HepG2 (cell line): ENCODE measurements around the gene FAM83C. TPM values are rescaled to one million over a fixed set of nuclear protein-coding genes. Genes with fewer than 3 reads are reported as not detected.
A peak's percentile ranks its signal among the peaks of the same experiment; 100 is the strongest.

Experiments
- FOXA1 ChIP-seq, 2 experiments: fragments of 450-650 bp in 1 of 2; sonication (generic) in 1 of 2; formaldehyde crosslinking in 1 of 2; IDR thresholded peaks; 2 replicates each; pipeline versions ENCODE4 v1.4.0 to v1.6.1; 2016 to 2020; ENCODE audit warnings: missing genetic modification reagents in 1 of 2
- GPN1 ChIP-seq: sonication (generic); formaldehyde crosslinking; IDR thresholded peaks from 2 replicates; pipeline ENCODE4 v1.5.1; 2020; ENCODE audit warnings: missing genetic modification reagents, borderline replicate concordance
- HNRNPUL1 ChIP-seq: fragments of 200-400 bp; formaldehyde crosslinking; IDR thresholded peaks from 2 replicates; pipeline ENCODE4 v1.6.1; 2017; ENCODE audit warnings: low read depth, mild to moderate bottlenecking, low read length, moderate library complexity
- JUNB ChIP-seq: sonication (generic); formaldehyde crosslinking; IDR thresholded peaks from 2 replicates; pipeline ENCODE4 v1.8.0; 2022; ENCODE audit warnings: missing genetic modification reagents, mild to moderate bottlenecking, borderline replicate concordance
- KDM6A ChIP-seq: IDR thresholded peaks from 2 replicates; pipeline ENCODE4 v1.6.1; 2016; ENCODE audit warnings: low read depth
- KLF13 ChIP-seq: sonication (generic); formaldehyde crosslinking; IDR thresholded peaks from 2 replicates; pipeline ENCODE4 v1.4.0; 2020; ENCODE audit warnings: mild to moderate bottlenecking, missing genetic modification reagents
- NR3C1 ChIP-seq: sonication (generic); formaldehyde crosslinking; IDR thresholded peaks from 2 replicates; pipeline ENCODE4 v1.4.0; 2020; ENCODE audit warnings: missing genetic modification reagents
- SNAI1 ChIP-seq: sonication (generic); formaldehyde crosslinking; IDR thresholded peaks from 2 replicates; pipeline ENCODE4 v1.5.0; 2020; ENCODE audit warnings: mild to moderate bottlenecking, missing genetic modification reagents, borderline replicate concordance
- SRSF1 ChIP-seq: fragments of 200-400 bp; formaldehyde crosslinking; optimal IDR thresholded peaks from 2 replicates; pipeline ENCODE3; 2017; ENCODE audit warnings: mild to moderate bottlenecking, low read depth, low read length, moderate library complexity
- XRCC5 ChIP-seq: fragments of 200-400 bp; formaldehyde crosslinking; optimal IDR thresholded peaks from 2 replicates; pipeline ENCODE3; 2017; ENCODE audit warnings: mild to moderate bottlenecking, low read length
- ZFP41 ChIP-seq: sonication (generic); formaldehyde crosslinking; IDR thresholded peaks from 2 replicates; pipeline ENCODE4 v1.4.0; 2020; ENCODE audit warnings: mild to moderate bottlenecking, missing genetic modification reagents, borderline replicate concordance
- ZMYM4 ChIP-seq: sonication (generic); formaldehyde crosslinking; IDR thresholded peaks from 2 replicates; pipeline ENCODE4 v1.8.1; 2023; ENCODE audit warnings: mild to moderate bottlenecking, missing genetic modification reagents
- ZNF292 ChIP-seq: sonication (generic); formaldehyde crosslinking; IDR thresholded peaks from 2 replicates; pipeline ENCODE4 v1.8.1; 2022; ENCODE audit warnings: mild to moderate bottlenecking, low read depth, missing genetic modification reagents, borderline replicate concordance
- ZNF460 ChIP-seq: sonication (generic); formaldehyde crosslinking; IDR thresholded peaks from 2 replicates; pipeline ENCODE4 v1.5.1; 2020; ENCODE audit warnings: missing genetic modification reagents, mild to moderate bottlenecking, borderline replicate concordance
- ZNF619 ChIP-seq: sonication (generic); formaldehyde crosslinking; IDR thresholded peaks from 2 replicates; pipeline ENCODE4 v1.4.0; 2020; ENCODE audit warnings: mild to moderate bottlenecking, missing genetic modification reagents
- ZNF644 ChIP-seq: IDR thresholded peaks from 2 replicates; pipeline ENCODE4 v1.6.1; 2016; ENCODE audit warnings: low read depth
- ZNF773 ChIP-seq: sonication (generic); formaldehyde crosslinking; IDR thresholded peaks from 2 replicates; pipeline ENCODE4 v1.4.0; 2020; ENCODE audit warnings: missing genetic modification reagents, borderline replicate concordance
- polyA plus RNA-seq, 8 experiments: library from polyadenylated mRNA; depleted of rRNA in 3 of 8; stranded (reverse) in 7 of 8; unstranded in 1 of 8; fragments of >200 nt; fragmentation: Illumina TruSeq in 4 of 8; extraction: Trizol in 4 of 8; gene quantifications; 2 replicates each; pipeline versions ENCODE4 v1.2.1 to v1.2.3, GENCODE V29; 2011 to 2016; ENCODE audit warnings: low read depth in 4 of 8, missing spikeins in 1 of 8, mixed read lengths in 1 of 8; ENCODE audit not compliant: insufficient read depth in 1 of 8
- total RNA-seq, 5 experiments: library from RNA; depleted of rRNA; stranded (reverse); fragments of >200 nt; fragmentation: Illumina TruSeq; extraction: Trizol; gene quantifications; 2 replicates each; pipeline ENCODE4 v1.2.3, GENCODE V29; 2016; ENCODE audit warnings: low read depth in 1 of 5
- TF ChIP-seq, protein P1 (sequence below): sonication (generic); formaldehyde crosslinking; IDR thresholded peaks from 2 replicates; pipeline ENCODE4 v1.5.1; 2020; ENCODE audit warnings: missing genetic modification reagents, mild to moderate bottlenecking, borderline replicate concordance
- TF ChIP-seq, protein P2 (sequence below): sonication (generic); formaldehyde crosslinking; IDR thresholded peaks from 2 replicates; pipeline ENCODE4 v1.4.0; 2020; ENCODE audit warnings: missing genetic modification reagents
- TF ChIP-seq, protein P3 (sequence below): sonication (generic); formaldehyde crosslinking; IDR thresholded peaks from 2 replicates; pipeline ENCODE4 v1.4.0; 2020; ENCODE audit warnings: missing genetic modification reagents
- TF ChIP-seq, protein P4 (sequence below): sonication (generic); formaldehyde crosslinking; IDR thresholded peaks from 2 replicates; pipeline ENCODE4 v1.8.0; 2022; ENCODE audit warnings: missing genetic modification reagents, mild to moderate bottlenecking, inconsistent platforms, borderline replicate concordance

FAM83C gene
- total and polyA plus RNA-seq, 2 of the 13 experiments (the other 11 are each of a cell fraction or from before 2014, with no cell fraction given): 0.04 TPM; not detected in 1

DNA sequence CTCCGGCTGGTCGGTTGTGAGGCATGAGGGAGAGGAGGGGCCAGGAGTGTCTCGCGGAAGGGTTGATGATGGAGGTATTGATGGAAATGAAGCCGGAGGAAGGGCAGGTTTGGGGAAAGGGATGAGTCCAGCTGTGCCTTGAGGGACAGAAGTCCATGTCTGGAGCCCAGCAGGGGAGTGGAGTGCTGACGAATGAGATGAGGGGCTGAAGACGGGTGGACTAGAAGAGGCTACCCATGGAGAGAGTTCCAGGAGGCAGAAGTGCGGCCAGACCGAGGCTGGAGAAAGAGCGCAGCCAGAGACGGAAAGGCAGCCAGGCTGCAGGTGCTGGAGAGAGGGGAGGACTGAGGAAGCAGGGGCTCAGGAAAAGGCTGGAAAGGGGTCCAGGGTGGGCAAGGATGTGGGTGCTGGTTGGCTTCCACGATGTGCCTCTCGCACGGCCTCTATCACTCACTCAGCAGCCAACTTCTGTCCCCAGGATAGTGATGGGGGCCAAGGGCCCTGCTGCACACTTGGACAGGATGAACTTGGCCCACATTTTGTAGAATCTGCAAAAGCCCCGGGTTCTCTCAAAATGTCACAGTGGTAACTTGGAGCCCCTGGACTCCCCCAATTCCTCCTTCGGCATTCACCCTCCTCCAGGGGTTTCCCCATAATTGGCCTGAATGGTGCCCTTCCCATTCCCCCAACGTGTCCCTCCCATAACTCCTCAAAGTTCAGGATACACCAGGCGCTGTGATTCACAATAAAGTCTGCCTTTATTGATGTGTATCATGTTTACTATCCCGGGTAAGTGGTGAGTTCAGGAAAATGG is 7.0 kb downstream of the FAM83C start (continued):
- TF ChIP-seq, protein P1, sequence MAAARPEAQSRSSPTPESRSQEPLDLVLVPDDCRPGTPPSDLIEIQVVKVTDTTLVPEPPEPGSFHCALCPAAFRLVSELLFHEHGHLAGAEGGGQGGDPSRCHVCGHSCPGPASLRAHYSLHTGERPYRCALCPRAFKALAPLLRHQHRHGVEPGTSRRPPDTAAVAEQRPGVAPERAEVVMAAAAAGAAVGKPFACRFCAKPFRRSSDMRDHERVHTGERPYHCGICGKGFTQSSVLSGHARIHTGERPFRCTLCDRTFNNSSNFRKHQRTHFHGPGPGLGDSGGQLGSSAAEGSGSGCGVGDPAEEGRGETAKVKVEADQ (CRISPR knock-in tag): 0 out of 2 replicates have a peak, but pooled peaks have one; percentile 11
- 0 out of 2 replicates have a peak, but pooled peaks have one; percentile 47 for TF ChIP-seq NR3C1 (CRISPR knock-in tag)
- TF ChIP-seq, protein P2, sequence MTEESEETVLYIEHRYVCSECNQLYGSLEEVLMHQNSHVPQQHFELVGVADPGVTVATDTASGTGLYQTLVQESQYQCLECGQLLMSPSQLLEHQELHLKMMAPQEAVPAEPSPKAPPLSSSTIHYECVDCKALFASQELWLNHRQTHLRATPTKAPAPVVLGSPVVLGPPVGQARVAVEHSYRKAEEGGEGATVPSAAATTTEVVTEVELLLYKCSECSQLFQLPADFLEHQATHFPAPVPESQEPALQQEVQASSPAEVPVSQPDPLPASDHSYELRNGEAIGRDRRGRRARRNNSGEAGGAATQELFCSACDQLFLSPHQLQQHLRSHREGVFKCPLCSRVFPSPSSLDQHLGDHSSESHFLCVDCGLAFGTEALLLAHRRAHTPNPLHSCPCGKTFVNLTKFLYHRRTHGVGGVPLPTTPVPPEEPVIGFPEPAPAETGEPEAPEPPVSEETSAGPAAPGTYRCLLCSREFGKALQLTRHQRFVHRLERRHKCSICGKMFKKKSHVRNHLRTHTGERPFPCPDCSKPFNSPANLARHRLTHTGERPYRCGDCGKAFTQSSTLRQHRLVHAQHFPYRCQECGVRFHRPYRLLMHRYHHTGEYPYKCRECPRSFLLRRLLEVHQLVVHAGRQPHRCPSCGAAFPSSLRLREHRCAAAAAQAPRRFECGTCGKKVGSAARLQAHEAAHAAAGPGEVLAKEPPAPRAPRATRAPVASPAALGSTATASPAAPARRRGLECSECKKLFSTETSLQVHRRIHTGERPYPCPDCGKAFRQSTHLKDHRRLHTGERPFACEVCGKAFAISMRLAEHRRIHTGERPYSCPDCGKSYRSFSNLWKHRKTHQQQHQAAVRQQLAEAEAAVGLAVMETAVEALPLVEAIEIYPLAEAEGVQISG (CRISPR knock-in tag): peak; percentile 80; the same call in 1 of the 2 replicates
- peak; percentile 50; the same call in 1 of the 2 replicates for TF ChIP-seq KDM6A (CRISPR knock-in tag)
- TF ChIP-seq ZMYM4 (CRISPR knock-in tag): peak; percentile 32; the same call in 1 of the 2 replicates
- no peak for TF ChIP-seq ZFP41
- TF ChIP-seq ZNF460 (CRISPR knock-in tag): no peak
- TF ChIP-seq ZNF644 (CRISPR knock-in tag): no peak
- TF ChIP-seq JUNB: no peak
- peak; percentile 18 for TF ChIP-seq XRCC5
- TF ChIP-seq, protein P3, sequence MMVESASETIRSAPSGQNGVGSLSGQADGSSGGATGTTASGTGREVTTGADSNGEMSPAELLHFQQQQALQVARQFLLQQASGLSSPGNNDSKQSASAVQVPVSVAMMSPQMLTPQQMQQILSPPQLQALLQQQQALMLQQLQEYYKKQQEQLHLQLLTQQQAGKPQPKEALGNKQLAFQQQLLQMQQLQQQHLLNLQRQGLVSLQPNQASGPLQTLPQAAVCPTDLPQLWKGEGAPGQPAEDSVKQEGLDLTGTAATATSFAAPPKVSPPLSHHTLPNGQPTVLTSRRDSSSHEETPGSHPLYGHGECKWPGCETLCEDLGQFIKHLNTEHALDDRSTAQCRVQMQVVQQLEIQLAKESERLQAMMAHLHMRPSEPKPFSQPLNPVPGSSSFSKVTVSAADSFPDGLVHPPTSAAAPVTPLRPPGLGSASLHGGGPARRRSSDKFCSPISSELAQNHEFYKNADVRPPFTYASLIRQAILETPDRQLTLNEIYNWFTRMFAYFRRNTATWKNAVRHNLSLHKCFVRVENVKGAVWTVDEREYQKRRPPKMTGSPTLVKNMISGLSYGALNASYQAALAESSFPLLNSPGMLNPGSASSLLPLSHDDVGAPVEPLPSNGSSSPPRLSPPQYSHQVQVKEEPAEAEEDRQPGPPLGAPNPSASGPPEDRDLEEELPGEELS (CRISPR knock-in tag): 0 out of 2 replicates have a peak, but pooled peaks have one; percentile 3
- TF ChIP-seq FOXA1 (IDR thresholded peaks at IDR 0.05): no peak
- TF ChIP-seq FOXA1 (CRISPR knock-in tag; IDR thresholded peaks at IDR 0.05): peak; percentile 39; the same call in 1 of the 2 replicates
- TF ChIP-seq, protein P4, sequence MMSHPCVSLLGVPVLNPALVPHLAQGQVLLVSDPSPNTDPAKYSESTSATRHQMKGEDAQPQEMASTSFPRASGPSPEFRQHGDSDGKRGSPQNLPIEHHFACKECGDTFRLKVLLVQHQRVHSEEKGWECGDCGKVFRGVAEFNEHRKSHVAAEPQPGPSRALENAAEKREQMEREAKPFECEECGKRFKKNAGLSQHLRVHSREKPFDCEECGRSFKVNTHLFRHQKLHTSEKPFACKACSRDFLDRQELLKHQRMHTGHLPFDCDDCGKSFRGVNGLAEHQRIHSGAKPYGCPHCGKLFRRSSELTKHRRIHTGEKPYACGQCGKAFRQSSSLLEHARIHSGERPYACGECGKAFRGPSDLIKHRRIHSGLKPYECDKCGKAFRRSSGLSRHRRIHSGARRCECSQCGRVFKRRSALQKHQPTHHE (CRISPR knock-in tag): peak; percentile 61; the same call in 1 of the 2 replicates
- no peak for TF ChIP-seq HNRNPUL1
- no peak for TF ChIP-seq SRSF1
- peak; percentile 44; the same call in 1 of the 2 replicates for TF ChIP-seq ZNF773
- peak; percentile 58; the same call in 1 of the 2 replicates for TF ChIP-seq SNAI1 (CRISPR knock-in tag)
- TF ChIP-seq ZNF292 (CRISPR knock-in tag): no peak
- TF ChIP-seq GPN1: no peak
- TF ChIP-seq KLF13 (CRISPR knock-in tag): 0 out of 2 replicates have a peak, but pooled peaks have one; percentile 63
- peak; percentile 37; the same call in 1 of the 2 replicates for TF ChIP-seq ZNF619 (CRISPR knock-in tag)
